ENCODE results near the gene CCDC201.

The CCDC201 gene

DNA sequence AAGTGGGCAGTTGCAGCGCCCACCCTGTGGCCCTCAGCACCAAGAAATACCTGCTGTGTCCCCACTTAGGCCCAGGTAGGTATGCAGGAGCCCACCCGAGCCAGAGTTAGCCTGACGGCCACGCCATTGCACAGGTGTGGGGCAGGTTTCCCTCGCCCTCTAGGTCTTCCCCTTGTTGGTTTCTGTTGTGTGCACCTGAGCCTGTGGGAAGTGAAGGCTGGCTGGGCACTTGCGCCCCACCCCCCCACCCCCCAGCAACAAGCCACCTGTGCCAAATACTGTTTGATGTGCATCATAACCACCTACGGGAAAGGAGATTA is at the start of gene CCDC201:
Gene CCDC201 (minus strand): TSS at position 48 of the 320 bp plus-strand sequence. CDS start 75 bp downstream, outside the sequence.
- no peak for DNase-seq (ENCODE audit: low read depth)

- peak; percentile 68 for DNase-seq (ENCODE audit: low read depth)
These were observed 49.0 kb upstream of the CCDC201 start for GRCh38 chr7:45921699-45922519.

DNA sequence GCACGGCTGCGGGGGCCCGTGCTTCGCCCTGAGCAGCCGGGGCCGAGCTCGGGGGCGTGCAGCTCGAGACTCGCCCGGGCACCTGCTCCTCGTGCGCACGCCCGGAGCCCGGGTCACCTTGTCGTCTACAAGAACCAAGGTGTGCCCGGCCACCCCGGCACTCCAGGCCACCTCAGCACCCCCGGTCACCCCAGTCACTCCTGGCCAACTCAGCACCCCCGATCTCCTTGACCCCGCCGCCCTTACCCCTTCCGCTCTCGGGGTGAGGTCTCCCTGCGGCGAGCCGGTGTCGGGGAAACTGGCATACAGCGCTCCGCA is 48.5 kb upstream of the CCDC201 start:
- DNase-seq (ENCODE audit: low read depth): no peak

- DNase-seq (ENCODE audit: low read depth): peak; percentile 56
These were observed 47.9 kb upstream of the CCDC201 start, which contains the start of gene IGFBP3 for GRCh38 chr7:45920502-45921380. IGFBP3 (minus strand) TSS chr7:45921272; CDS start chr7:45921140, 132 bp downstream.

GRCh38 chr7:45919993-45920459 is 47.1 kb upstream of the CCDC201 start:
- DNase-seq (ENCODE audit: low read depth): no peak

DNA sequence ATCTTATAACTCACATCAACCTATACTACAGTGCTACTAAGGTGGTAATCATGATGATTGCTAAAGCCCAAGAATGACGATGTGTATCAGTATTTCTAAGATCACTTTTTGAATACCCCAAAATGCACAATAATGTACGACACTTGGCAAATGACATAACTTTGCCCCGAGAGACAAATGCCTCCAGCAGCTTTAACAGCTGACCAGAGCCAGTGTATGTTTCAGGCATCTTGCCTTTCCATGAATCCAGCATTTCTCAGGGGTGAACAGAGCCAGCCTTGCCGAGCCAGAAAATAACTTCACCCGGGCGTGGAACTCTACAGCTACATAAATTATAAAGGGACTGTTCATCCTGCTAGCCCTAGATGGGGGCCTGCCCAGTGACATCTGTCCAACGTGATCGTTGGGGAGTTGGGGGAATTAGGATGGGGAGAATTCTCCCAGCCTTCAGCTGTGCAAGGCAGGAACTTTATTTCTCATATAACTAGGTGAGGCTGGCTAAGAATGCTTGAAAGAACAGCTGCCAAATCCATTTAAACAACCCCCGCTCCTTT is 46.4 kb upstream of the CCDC201 start:
- DNase-seq (ENCODE audit: low read depth): no peak

- no peak for DNase-seq (ENCODE audit: low read depth)
These were observed 45.7 kb upstream of the CCDC201 start for GRCh38 chr7:45918556-45918955.

- peak; percentile 46 for DNase-seq (ENCODE audit: low read depth)
These were observed 44.8 kb upstream of the CCDC201 start for GRCh38 chr7:45917658-45918057.

DNA sequence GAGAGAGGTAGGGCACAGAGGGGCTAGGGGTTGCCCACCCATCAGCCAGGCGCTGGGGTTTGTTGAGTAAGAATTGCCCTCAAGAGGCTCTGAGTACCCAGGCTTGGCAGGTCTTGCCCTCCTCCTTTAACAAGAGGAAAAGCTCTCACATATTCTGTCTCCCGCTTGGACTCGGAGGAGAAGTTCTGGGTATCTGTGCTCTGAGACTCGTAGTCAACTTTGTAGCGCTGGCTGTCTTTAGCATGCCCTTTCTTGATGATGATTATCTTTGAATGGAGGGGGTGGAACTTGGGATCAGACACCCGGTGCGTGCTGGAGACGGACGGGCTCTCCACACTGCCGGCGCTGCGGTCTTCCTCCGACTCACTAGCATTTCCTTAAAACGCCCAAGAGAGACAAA is 44.2 kb upstream of the CCDC201 start:
- no peak for DNase-seq (ENCODE audit: low read depth)

DNA sequence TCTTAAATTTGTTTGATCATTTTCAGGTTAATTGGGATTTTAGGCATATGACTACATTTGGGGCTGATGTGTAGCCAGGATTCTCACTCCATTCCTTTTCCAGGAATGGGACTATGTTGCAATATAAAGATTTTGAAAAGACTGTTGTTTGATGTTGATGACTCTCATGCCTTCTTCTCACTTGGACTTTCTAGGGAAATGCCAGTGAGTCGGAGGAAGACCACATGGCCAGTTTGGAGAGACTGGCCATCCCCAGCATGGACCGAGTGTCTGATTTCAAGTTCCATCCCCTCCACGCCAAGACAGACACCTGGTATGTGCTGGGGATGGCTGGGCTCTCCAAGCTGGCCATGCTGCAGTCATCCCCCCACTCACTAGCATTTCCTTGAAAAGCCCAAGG is 42.7 kb upstream of the CCDC201 start:
- no peak for DNase-seq (ENCODE audit: low read depth)

DNA sequence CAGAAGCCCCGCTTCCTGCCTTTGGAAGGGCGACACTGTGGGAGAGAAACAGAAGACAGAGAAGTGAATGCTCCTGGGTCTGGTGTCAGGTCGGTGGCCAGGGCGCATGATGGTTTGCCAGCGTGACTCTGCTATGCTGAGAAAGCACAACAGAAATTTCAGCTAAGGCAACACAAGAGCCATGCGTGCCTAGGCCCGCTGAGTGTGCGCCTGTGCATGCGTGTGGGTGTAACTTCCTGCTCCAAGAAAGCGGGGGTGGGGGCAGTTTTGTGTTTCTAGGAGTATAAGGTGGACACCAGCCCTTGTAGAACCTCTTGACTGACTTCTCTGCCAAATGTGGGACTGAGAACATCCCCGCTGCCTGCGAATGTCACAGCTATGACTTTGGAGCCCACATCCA is 42.0 kb upstream of the CCDC201 start:
- no peak for DNase-seq (ENCODE audit: low read depth)

DNA sequence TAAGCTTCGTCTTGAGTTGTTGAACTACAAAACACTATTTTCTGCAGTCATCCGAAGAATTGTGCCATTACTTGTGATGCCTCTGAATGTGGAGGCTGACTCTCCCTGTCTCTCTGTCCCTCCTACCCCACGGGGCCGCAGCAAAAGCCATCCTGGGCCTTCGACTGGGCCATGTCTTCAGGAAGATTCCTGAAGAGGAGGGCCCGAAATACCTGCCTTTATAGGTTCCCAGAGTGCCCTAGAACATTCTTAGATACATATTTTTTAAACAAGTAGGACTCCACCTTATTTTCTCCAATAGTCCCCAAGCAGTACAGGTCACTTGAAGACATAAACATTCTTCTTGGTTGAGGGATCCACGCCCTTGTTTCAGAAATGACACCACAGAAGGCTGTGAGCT is 40.1 kb upstream of the CCDC201 start:
- DNase-seq (ENCODE audit: low read depth): no peak

- no peak for DNase-seq (ENCODE audit: low read depth)
These were observed 38.4 kb upstream of the CCDC201 start for GRCh38 chr7:45911311-45911710.

DNA sequence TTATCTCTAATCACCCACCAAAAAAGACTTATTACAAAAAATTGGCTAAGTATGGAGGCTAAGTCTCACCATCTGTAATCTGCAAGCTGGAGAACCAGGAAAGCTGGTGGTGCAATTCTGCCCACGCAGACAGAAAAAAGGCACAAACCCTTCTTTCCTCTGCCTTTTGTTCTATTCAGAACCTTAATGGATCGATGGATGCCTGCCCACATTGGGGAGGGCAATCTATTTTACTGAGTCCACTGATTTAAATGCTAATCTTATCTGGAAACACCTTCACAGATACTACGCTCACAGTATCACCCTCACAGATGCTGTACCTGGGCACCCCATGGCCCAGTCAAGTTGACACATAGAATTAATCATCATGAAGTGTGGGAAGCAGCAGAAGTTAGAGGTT is 38.0 kb upstream of the CCDC201 start:
- no peak for DNase-seq (ENCODE audit: low read depth)

GRCh38 chr7:45909561-45909960 is 36.7 kb upstream of the CCDC201 start:
- DNase-seq (ENCODE audit: low read depth): no peak

DNA sequence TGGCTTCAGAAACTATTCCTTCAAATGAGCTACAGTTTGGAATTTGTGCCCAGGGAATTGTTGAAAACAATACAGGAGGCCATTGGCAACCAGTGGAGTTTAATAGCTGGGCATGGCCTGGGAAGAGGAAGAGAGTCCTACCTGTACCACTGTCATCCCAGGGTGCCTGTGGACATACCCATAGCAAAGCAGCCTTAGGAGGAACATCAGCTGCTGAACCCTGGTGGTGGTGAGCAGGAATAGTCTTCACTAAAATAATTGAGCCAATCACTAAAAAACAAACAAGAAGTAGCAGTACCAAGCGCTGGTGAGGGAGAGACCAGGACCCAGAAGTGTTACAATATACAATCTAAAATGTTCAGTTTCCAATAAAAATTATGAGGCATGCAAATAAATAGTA is 29.9 kb upstream of the CCDC201 start:
- no peak for DNase-seq (ENCODE audit: low read depth)

DNA sequence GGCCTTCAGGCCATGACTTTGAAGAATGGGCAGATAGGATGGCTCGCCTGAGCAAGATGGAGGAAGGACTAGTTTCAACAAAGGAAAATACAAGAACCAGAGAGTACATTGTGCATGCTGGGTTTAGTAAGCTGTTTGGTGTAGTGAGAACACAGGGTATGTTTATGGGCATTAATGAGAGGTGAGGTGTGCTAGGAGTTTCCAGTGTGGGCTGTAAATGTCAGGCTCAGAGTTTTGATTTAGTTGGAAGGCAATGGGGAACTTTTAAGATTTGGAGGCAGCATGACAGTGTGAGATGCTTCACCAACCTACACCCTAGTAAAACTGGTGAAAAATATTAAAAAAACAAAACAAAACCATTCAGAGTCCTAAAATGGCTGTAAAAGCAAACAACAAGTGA is 28.7 kb upstream of the CCDC201 start:
- DNase-seq (ENCODE audit: low read depth): no peak

GRCh38 chr7:45898222-45898621 is 25.3 kb upstream of the CCDC201 start:
- DNase-seq (ENCODE audit: low read depth): peak; percentile 70

- DNase-seq (ENCODE audit: low read depth): peak; percentile 85
These were observed 24.3 kb upstream of the CCDC201 start for GRCh38 chr7:45897042-45897690.

GRCh38 chr7:45894665-45895062 is 21.8 kb upstream of the CCDC201 start:
- no peak for DNase-seq (ENCODE audit: low read depth)

GRCh38 chr7:45893996-45894664 is 21.2 kb upstream of the CCDC201 start:
- no peak for DNase-seq (ENCODE audit: low read depth)
